Measurements from ENCODE around the gene TNFAIP3.

DNA sequence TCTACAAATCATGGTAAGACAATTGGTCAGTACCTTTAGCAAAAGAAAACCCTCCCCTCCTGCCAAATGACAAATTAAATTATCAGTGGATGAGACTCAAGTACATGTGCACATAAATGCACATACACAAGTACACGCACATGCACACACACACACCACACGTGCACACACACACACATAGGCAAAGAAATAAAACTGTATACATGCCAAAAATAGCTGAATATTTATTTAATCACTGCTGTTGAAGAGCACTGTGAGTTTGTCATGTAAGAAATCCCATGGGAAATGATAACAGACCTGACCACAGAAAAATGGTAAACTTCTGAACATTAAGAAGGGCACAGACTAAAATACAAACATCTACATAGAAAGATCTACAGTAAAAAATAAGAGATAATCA lies 46.6 kb upstream of the TNFAIP3 start:
- TF ChIP-seq, protein P1, sequence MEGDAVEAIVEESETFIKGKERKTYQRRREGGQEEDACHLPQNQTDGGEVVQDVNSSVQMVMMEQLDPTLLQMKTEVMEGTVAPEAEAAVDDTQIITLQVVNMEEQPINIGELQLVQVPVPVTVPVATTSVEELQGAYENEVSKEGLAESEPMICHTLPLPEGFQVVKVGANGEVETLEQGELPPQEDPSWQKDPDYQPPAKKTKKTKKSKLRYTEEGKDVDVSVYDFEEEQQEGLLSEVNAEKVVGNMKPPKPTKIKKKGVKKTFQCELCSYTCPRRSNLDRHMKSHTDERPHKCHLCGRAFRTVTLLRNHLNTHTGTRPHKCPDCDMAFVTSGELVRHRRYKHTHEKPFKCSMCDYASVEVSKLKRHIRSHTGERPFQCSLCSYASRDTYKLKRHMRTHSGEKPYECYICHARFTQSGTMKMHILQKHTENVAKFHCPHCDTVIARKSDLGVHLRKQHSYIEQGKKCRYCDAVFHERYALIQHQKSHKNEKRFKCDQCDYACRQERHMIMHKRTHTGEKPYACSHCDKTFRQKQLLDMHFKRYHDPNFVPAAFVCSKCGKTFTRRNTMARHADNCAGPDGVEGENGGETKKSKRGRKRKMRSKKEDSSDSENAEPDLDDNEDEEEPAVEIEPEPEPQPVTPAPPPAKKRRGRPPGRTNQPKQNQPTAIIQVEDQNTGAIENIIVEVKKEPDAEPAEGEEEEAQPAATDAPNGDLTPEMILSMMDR (IDR thresholded peaks at IDR 0.05), result no peak
- no peak for TF ChIP-seq EZH2 (IDR thresholded peaks at IDR 0.05; ENCODE audit: borderline replicate concordance, insufficient read depth, low read depth, low read length, poor library complexity, severe bottlenecking)
